GM19043 (cell line): ENCODE data around the gene TAS1R1.

Experiments
- ATAC-seq: cut with Tn5 transposase; IDR thresholded peaks from one replicate; pipeline ENCODE4 v1.9.1; 2021; ENCODE audit warnings: low read depth; ENCODE audit not compliant: unreplicated experiment

Gene TAS1R1

GRCh38 chr1:6627031-6627430 lies 71.9 kb downstream of the TAS1R1 start:
- no peak for ATAC-seq

DNA sequence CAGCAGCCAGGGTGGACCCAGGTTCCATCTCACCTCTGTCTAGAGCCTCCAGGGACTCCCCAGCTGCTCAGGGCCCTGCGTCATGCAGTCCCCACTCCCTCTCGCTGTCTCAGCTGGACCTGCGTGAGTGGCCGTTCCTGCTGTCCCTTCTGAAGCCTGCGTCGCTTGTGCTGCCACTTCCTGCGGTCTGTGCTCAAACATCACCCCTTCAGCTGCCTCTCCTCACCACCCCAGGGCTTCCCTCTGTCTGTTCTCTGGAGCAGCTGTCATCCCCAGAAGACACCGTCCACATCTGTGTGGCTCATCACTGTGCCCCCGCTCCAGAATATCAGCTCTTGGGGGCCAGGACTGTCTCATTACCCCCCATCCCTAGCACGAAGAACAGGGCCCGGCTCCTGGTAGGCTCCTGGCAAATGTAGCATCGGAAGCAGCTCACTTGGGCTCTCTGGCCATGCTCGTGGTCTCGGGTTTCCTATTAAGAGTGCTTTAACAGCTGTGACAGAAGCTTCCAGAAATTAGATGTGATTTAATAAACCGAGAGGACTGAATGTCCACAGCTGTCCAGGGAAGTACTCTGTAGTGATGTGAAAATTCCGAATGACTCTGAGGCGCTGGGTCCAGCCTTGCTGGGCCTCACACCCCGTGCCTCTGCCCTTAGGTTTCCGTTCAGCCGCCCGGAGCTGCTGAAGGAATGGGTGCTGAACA lies 72.9 kb downstream of the TAS1R1 start:
- no peak for ATAC-seq

- no peak for ATAC-seq
These were observed 73.9 kb downstream of the TAS1R1 start for GRCh38 chr1:6628971-6629479.
